ENCODE data around the gene CHRD.

GRCh38 chr3:184335291-184335660 lies 44.6 kb upstream of the CHRD start:
- TF ChIP-seq CTCF (IDR thresholded peaks at IDR 0.05), result no peak
- TF ChIP-seq POLR2A (IDR thresholded peaks at IDR 0.05), result no peak
- no peak for TF ChIP-seq POLR2AphosphoS5 (IDR thresholded peaks at IDR 0.05)

Measured in stomach (tissue), 4 donors.